ENCODE measurements around the gene GCNT3. TPM values are rescaled to one million over a fixed set of nuclear protein-coding genes. Genes with fewer than 3 reads are reported as not detected.

GCNT3 gene
- polyA plus RNA-seq, 12 donors = 0.07 to 3.4 (median 0.17) TPM; not detected in 3

Other genes starting within 250 kb of the GCNT3 start
- gene MYO1E, start 238.9 kb upstream of the GCNT3 start, polyA plus RNA-seq (ENCODE audit: insufficient read length in 12 of 12) = 10 to 100 TPM in 11 of 12 donors, not detected in 1; 33.5 to 50.6 (median 39.9) TPM
- 1 to 10 TPM in 6 of 12 donors, under 1 TPM in 4, not detected in 2; 0.66 to 2.1 (median 1.2) TPM for gene FAM81A, start 173.6 kb upstream of the GCNT3 start, polyA plus RNA-seq (ENCODE audit: insufficient read length in 12 of 12)
- 100 to 1,000 TPM in 7 of 12 donors, 10 to 100 TPM in 4, not detected in 1; 84.4 to 129 (median 106) TPM for gene GTF2A2, start 45.7 kb downstream of the GCNT3 start, polyA plus RNA-seq (ENCODE audit: insufficient read length in 12 of 12)
- gene BNIP2, start 77.5 kb downstream of the GCNT3 start, polyA plus RNA-seq (ENCODE audit: insufficient read length in 12 of 12) = 10 to 100 TPM in 11 of 12 donors, not detected in 1; 50.6 to 90.6 (median 59.9) TPM